GM21367 (cell line): ENCODE data around the gene WNT7B.

Experiments
- ATAC-seq: cut with Tn5 transposase; IDR thresholded peaks from one replicate; pipeline ENCODE4 v1.9.1; 2021; ENCODE audit not compliant: unreplicated experiment

WNT7B gene

GRCh38 chr22:45914309-45914708, 62.7 kb downstream of the WNT7B start:
- ATAC-seq = no peak

GRCh38 chr22:45912910-45913309, 64.1 kb downstream of the WNT7B start:
- ATAC-seq = no peak

DNA sequence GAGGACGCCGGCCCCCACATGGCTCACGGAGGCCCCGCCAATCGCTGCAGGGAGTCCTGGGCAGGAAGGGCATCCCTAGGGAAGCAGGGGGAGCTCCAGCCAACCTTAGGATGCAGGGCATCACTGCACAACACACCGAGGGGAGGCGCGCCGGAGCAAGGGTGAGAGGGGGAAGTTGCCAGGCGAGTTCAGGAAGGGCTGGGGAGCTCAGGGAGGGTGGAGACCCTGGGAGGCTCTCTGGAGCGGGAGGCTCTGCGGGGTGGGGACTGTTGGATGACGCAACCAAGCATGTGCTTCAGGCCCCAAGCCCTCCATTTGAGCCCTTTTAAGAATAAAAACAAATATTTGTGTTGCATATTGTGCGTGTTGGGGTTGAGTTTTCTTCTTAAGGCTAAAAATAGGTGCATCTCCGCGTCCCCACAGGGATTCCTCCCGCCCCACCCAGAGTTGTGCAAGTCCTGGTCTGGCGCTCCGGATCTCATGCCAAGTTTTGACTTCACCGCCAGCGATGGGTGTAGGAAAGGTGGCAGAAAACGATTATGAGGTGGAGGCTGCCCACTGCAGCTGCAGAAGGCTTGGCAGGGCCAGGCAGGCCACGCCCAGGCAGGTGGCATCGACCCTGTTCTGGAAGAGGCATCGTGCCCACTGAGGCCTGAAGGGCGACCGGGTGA, 65.2 kb downstream of the WNT7B start:
- no peak for ATAC-seq

- ATAC-seq = no peak
Observed at GRCh38 chr22:45910928-45911467, 66.0 kb downstream of the WNT7B start.

- no peak for ATAC-seq
Observed at GRCh38 chr22:45908961-45909360, 68.0 kb downstream of the WNT7B start.

DNA sequence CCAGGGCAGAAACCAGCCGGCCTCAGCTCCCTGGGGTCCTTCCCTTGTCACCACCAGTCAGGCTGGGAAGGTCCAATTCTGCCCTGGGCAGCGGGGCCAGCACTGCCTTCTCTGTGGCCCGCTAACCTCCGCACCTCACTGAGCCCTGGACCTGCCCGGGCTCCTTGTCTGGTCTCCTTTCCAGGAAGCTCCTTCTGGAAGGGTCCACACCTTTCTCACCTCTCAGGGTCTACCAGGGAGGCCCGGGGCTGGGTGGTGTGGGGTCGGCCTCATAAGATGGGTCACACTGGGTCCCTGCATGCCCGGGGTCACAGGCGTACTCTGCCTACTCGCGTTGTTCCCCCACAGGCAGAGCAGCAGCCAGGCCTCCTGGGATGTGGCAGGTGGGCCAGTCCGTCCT, 69.0 kb downstream of the WNT7B start:
- ATAC-seq = no peak

GRCh38 chr22:45907378-45907777, 69.6 kb downstream of the WNT7B start:
- no peak for ATAC-seq

- no peak for ATAC-seq
Observed at GRCh38 chr22:45906946-45907345, 70.0 kb downstream of the WNT7B start.

- no peak for ATAC-seq
Observed at GRCh38 chr22:45905924-45906865, 70.8 kb downstream of the WNT7B start.

GRCh38 chr22:45905326-45905923, 71.5 kb downstream of the WNT7B start:
- ATAC-seq = no peak

DNA sequence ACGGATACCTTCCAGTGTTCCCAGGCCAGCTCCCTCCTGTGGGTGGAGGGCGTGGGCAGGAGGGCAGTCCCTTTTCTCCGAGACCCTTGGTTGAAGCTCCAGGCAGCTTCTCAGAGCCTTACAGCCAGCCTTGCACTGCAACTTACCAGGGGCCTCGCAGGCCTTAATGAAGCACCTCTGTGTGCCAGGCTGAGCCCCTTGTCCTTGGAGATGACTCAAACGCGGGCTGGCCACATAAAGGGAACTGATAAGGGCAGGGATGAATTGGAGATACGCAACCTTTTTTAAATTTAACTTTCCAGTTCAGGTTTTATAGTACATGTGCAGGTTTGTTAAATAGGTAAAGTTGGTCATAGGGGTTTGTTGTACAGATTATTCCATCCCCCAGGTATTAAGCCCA, 72.7 kb downstream of the WNT7B start:
- ATAC-seq = no peak

DNA sequence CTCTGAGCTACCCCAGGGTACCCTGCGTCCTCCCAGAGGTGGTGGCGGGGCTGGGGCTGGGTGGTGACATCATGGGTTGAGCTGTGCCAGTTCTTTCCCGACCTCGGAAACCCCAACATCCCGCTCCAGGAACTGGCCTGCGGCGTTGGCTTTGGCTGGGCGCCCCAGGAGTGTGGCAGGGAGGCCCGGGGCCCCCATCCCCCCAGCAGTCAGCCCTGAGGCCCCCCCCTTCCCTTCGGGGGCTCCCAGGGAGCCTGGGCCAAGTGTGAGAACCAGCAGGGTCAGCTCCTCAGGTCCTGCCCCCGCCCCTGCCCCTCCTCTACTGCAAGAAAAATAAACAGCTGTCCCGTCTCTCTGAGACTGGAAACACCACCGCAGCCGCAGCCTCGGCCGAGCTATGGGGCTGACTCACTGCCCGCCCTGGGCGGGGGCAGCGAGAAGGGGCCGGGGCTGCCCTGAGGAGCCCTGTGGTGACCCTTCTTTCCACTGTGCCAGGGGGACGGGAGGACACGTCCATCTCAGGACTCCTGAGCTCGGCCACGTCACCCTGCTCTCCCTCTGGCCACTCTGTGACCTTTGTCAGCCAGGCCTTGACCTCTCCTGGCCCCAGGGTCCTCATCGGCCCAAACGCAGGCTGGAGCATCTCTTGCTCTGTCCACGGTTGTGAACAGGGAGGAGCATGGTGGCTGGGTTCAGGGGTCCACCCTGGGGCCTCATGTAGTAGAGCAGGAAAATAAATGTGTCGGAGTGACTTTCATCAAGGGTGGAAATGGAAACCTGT, 73.4 kb downstream of the WNT7B start:
- ATAC-seq = no peak

- ATAC-seq = no peak
Observed at GRCh38 chr22:45897736-45898135, 79.2 kb downstream of the WNT7B start.

DNA sequence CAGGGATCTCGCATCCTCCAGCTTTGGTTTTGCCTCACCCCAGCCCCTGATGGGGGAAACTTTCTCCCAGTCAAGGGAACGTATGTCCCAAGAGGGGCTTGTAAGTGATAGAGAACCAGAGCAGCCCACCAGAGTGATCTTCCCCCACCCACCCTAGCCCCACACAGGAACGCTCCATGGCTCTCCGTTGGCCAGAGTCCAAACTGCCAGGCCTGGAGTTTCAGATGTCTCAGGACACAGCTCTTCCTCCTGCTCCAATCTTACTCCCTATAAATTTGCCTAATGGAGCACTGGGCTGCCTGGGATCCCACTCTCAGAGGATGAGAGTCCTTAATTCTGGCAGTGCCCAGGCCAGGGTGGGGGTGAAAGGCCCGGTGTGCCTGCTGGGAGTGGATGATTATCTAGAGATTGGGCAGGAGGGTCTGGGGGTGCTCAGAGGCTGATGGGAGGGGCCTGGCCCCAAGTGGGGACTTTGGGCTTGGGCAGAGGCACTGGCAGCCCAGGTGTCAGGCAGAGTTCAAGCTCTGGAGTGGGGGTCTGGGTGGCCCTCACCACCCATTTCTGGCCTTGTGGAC, 79.9 kb downstream of the WNT7B start:
- ATAC-seq = no peak

- ATAC-seq = no peak
Observed at GRCh38 chr22:45896153-45896951, 80.6 kb downstream of the WNT7B start.

- no peak for ATAC-seq
Observed at GRCh38 chr22:45895436-45896152, 81.4 kb downstream of the WNT7B start.

DNA sequence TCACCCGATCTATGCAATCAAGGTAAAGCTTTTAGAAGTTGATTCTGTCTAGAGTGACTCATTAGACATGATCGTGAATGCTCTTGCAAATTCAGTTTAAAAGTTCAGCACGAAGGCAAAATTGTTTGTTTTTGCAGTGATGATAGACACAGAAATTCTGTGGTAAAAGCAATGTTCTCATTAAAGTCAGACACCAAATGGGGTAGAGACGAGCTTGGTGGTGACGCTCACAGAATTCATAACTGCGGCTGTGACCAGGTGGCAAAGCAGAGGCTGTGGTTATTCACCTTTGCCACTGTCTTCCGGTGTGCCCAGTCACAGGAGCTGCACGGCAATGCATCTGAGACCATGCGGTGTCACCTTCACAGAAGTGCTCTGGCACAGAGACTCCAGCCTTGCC, 83.4 kb downstream of the WNT7B start:
- ATAC-seq = no peak

DNA sequence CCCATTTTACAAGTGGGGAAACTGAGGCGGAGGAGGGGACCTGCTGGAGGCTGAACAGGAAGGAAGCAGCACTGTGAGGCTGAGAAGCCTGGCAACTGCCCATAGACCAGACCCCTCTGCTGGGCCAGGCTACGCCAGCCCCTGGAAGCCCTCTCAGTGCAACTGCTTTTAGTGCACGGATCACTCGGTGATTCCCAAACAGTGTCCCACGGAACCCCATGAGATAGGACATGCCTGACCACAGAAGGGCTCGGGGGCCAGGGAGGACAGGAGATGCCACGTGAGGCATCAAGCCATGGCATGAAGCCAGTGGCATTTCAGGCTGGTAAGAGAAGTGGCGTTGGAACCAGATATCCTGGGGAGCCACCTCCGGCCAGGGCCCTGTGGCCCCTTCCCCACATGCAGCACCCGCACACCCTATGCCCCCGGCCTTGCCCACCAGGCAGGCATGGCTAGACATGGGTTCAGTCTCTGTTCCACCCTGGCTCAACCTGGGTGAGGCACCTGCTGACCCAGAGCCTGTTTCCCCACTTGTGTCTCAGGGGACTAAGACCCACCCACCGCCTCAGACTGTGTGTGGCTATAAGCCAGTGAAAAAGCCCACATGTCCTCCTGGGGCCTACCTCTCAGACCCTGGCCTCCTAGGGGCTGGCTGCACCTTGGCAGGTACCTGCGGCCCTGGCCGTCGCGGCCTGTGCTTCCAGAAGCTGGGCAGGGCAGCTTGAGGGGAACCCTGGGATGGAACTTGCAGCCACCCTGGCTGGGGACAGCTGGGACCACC, 84.1 kb downstream of the WNT7B start:
- ATAC-seq = no peak
